K562 (cell line): ENCODE results near the gene SOBP. TPM values are rescaled to one million over a fixed set of nuclear protein-coding genes. Genes with fewer than 3 reads are reported as not detected.

Source experiments
- ATAC-seq: fragments of 200-7000 bp; cut with Tn5 transposase; 3 replicates; pipeline ENCODE4 v1.9.1; 2020; ENCODE audit warnings: moderate library complexity
- BruUV-seq: library from RNA; stranded (reverse); fragments of 400-500 nt; replicated peaks from 2 replicates; lab custom pipeline; 2021; lab: Mats Ljungman, UMichigan
- CTCF ChIA-PET: fragments of 300-600 bp; formaldehyde crosslinking; extraction: SDS; loops from one replicate; lab custom pipeline; 2021; ENCODE audit warnings: low intra/inter-chr PET ratio; lab: Yijun Ruan, JAX
- POLR2A ChIA-PET: fragments of 300-600, 350-650 bp; sonication (Branson Sonifier 250); formaldehyde crosslinking; extraction: SDS; loops from one replicate; lab custom pipeline; 2021; ENCODE audit warnings: antibody characterized with exemption, inconsistent platforms; lab: Yijun Ruan, JAX
- DNase-seq, 4 experiments: peaks; one replicate each; pipeline versions ENCODE4 v3.0.0 to v3.0.0-alpha.2; 2011 to 2018; ENCODE audit warnings: low spot score in 3 of 4, mixed read lengths in 3 of 4; ENCODE audit errors: extremely low read depth in 1 of 4
- FAIRE-seq: peaks from 2 replicates; lab custom pipeline; 2011; peaks lifted over from hg19 to GRCh38; lab: Jason Lieb, UNC
- H2AFZ ChIP-seq: 2 replicates; pipeline ENCODE4 v1.6.0; 2011; ENCODE audit warnings: low read depth, low read length, control low read depth, inconsistent platforms
- H3K27ac ChIP-seq: fragments of 200-600 bp; 3 replicates; pipeline ENCODE4 v1.8.0; 2011; ENCODE audit warnings: low read depth, mild to moderate bottlenecking, control low read depth, inconsistent platforms, low read length, moderate library complexity, mixed read lengths; ENCODE audit errors: extremely low read depth
- H3K27me3 ChIP-seq, 2 experiments: fragments of 300-600 bp in 1 of 2; 2 replicates in 1 of 2; 3 replicates in 1 of 2; pipeline versions ENCODE4 v1.6.0 to v1.8.0; 2011; ENCODE audit warnings: inconsistent platforms in 2 of 2, low read length in 2 of 2, mild to moderate bottlenecking in 1 of 2, mixed read lengths in 1 of 2, moderate library complexity in 1 of 2; ENCODE audit not compliant: control insufficient read depth in 2 of 2, insufficient read depth in 2 of 2
- H3K36me3 ChIP-seq: fragments of 300-600 bp; 3 replicates; pipeline ENCODE4 v1.8.0; 2011; ENCODE audit warnings: mild to moderate bottlenecking, low read length, inconsistent platforms; ENCODE audit not compliant: control insufficient read depth, insufficient read depth
- H3K4me1 ChIP-seq, 2 experiments: fragments of 200-600 bp in 1 of 2; replicated peaks in 1 of 2; 2 replicates in 1 of 2; 3 replicates in 1 of 2; pipeline versions ENCODE4 v1.5.1 to v1.8.0; 2011; ENCODE audit warnings: inconsistent platforms in 2 of 2, low read length in 2 of 2, mild to moderate bottlenecking in 1 of 2, mixed read lengths in 1 of 2, moderate library complexity in 1 of 2; ENCODE audit not compliant: control insufficient read depth in 2 of 2, insufficient read depth in 2 of 2
- H3K4me2 ChIP-seq: 2 replicates; pipeline ENCODE4 v1.6.1; 2011; ENCODE audit warnings: low read length, control low read depth, inconsistent platforms, mixed read lengths; ENCODE audit not compliant: insufficient read depth
- H3K4me3 ChIP-seq: fragments of 200-600 bp; sonication (generic), shearing (Covaris generic); 2 replicates; pipeline ENCODE4 v1.5.1; 2016; ENCODE audit warnings: control low read depth, inconsistent platforms
- H3K79me2 ChIP-seq: fragments of 200-600 bp; 3 replicates; pipeline ENCODE4 v1.8.0; 2011; ENCODE audit warnings: low read length, inconsistent platforms; ENCODE audit not compliant: control insufficient read depth, insufficient read depth
- H3K9ac ChIP-seq, 2 experiments: 2 replicates each; pipeline versions ENCODE4 v1.6.0 to v1.6.1; 2011; ENCODE audit warnings: low read depth in 2 of 2, low read length in 2 of 2, control low read depth in 1 of 2, inconsistent platforms in 1 of 2, mild to moderate bottlenecking in 1 of 2, mixed read lengths in 1 of 2; ENCODE audit not compliant: insufficient read depth in 1 of 2
- H3K9me1 ChIP-seq: one replicate; pipeline ENCODE4 v1.6.0; 2011; ENCODE audit warnings: inconsistent platforms, mild to moderate bottlenecking, low read length, moderate library complexity; ENCODE audit not compliant: control insufficient read depth, insufficient read depth
- H3K9me3 ChIP-seq: replicated peaks from 2 replicates; pipeline ENCODE4 v1.5.1; 2011; ENCODE audit warnings: low read depth, low read length, inconsistent platforms; ENCODE audit not compliant: control insufficient read depth, insufficient read depth
- H4K20me1 ChIP-seq: replicated peaks from 2 replicates; pipeline ENCODE4 v1.6.1; 2011; ENCODE audit warnings: low read length, inconsistent platforms, mixed read lengths; ENCODE audit not compliant: control insufficient read depth, insufficient read depth
- ARID1B ChIP-seq: fragments of 450-650 bp; IDR thresholded peaks from 2 replicates; pipeline ENCODE4 v1.6.1; 2016; ENCODE audit warnings: antibody characterized with exemption, mild to moderate bottlenecking, inconsistent platforms
- ATF7 ChIP-seq: fragments of 450-650 bp; IDR thresholded peaks from 2 replicates; pipeline ENCODE4 v1.7.1; 2014; ENCODE audit warnings: mild to moderate bottlenecking, moderate library complexity
- CBX3 ChIP-seq, 2 experiments: IDR thresholded peaks; 1 replicate in 1 of 2; 2 replicates in 1 of 2; pipeline ENCODE4 v1.6.1; 2012; ENCODE audit warnings: inconsistent platforms in 2 of 2, low read length in 2 of 2, borderline replicate concordance in 1 of 2, control low read depth in 1 of 2
- DMBX1 ChIP-seq: fragments of 250-450 bp; sonication (Bioruptor Pico); IDR thresholded peaks from 2 replicates; pipeline ENCODE4 v1.8.0; 2022; ENCODE audit warnings: inconsistent platforms, mild to moderate bottlenecking, moderate library complexity, borderline replicate concordance
- LARP7 ChIP-seq: fragments of 450-650 bp; IDR thresholded peaks from 2 replicates; pipeline ENCODE4 v1.6.1; 2016
- MEF2A ChIP-seq: IDR thresholded peaks from 2 replicates; pipeline ENCODE4 v1.6.1; 2011; ENCODE audit warnings: low read depth, mild to moderate bottlenecking, low read length, moderate library complexity; ENCODE audit not compliant: control insufficient read depth
- RBM39 ChIP-seq: fragments of 200-400 bp; formaldehyde crosslinking; optimal IDR thresholded peaks from 2 replicates; pipeline ENCODE3; 2018; ENCODE audit warnings: low read depth, low read length
- RUNX1 ChIP-seq: sonication (generic); IDR thresholded peaks from 2 replicates; pipeline ENCODE4 v1.6.1; 2016; ENCODE audit warnings: antibody characterized with exemption, low read depth
- ZBED1 ChIP-seq: IDR thresholded peaks from 2 replicates; pipeline ENCODE4 v1.6.1; 2014
- WGBS: fragments of 100-300 bp; shearing (Covaris generic); methylation state at CpG from one replicate; pipeline ENCODE4 v1.1.6; 2016; ENCODE audit warnings: low coverage, mixed read lengths; ENCODE audit not compliant: insufficient coverage; ENCODE audit errors: missing lambda C conversion rate; 5-methylcytosine and 5-hydroxymethylcytosine counted together
- in situ Hi-C: fragments of 300-500 bp; cut with MboI; formaldehyde crosslinking; loops from 4 replicates; pipeline ENCODE4 v1.15.0; 2018; ENCODE audit warnings: inconsistent platforms, mixed read lengths
- intact Hi-C: fragments of 100-400 bp; cut with micrococcal nuclease; formaldehyde crosslinking; loops from 2 replicates; pipeline ENCODE4 v1.14.2; 2022
- polyA plus RNA-seq, 8 experiments: library from polyadenylated mRNA; depleted of rRNA in 4 of 8; stranded (reverse) in 5 of 8; unstranded in 3 of 8; fragments of >200 nt; fragmentation: Nextera tagmentation in 2 of 8; fragmentation: Illumina TruSeq in 1 of 8; extraction: Ambion mirVana in 2 of 8; extraction: Trizol in 1 of 8; gene quantifications; 2 replicates each; pipeline versions ENCODE4 v1.2.1 to v1.2.3, GENCODE V29; 2011 to 2014; ENCODE audit warnings: inconsistent platforms in 1 of 8, missing spikeins in 1 of 8
- total RNA-seq, 7 experiments: library from RNA; depleted of rRNA in 6 of 7; stranded (reverse); fragments of >200 nt in 6 of 7; fragmentation: Illumina TruSeq in 2 of 7; extraction: Trizol in 2 of 7; gene quantifications; 2 replicates each; pipeline versions ENCODE4 v1.2.1 to v1.2.3, GENCODE V29; 2011 to 2021; ENCODE audit warnings: low replicate concordance in 1 of 7
- TF ChIP-seq, protein P1 (sequence below): fragments of 150-350 bp; IDR thresholded peaks from 2 replicates; pipeline ENCODE4 v1.6.1; 2014; ENCODE audit warnings: low read depth, mild to moderate bottlenecking, low read length, borderline replicate concordance

Gene SOBP
- total and polyA plus RNA-seq, 9 of the 15 experiments (the other 6 are each of a cell fraction or from before 2014, with no cell fraction given): 0.16 TPM; not detected in 8

DNA sequence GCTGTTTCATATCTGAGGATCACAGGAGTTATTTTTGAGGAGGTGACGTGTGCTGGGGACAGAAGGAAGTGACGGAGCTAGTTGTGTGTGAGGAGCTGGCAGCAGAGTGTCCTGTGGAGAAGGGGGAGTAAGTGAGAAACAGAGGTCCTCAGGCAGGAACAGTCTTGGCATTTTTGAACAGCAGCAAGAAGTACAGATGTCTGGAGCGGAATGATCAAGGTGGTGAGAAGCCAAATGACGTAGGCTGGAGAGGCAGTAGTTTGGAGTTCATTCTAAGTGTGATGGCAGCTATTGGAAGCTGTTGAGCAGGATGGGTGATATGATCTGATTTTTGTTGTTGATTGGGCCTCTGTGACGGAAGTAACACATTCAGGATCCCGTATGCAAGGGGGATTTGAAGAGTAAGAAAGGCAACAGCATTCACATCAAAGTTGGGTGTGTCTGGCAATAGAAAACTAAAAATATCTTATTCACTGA is 52.3 kb downstream of the SOBP start:
- Histone ChIP-seq H3K79me2 (no peaks in the 10 kb centered on the region), H3K9ac (no peak overlapping the region), H3K4me1 (peaks cover 0 to 10% of the 10 kb centered on the region in 2 experiments; a peak in 4 of 5 replicates), H3K9me1 (no peaks in the 10 kb centered on the region), H3K36me3 (no peaks in the 10 kb centered on the region), H3K4me2 (peak overlapping the region; percentile 33; the same call in 1 of the 2 replicates), H4K20me1 (no peaks in the 10 kb centered on the region), H3K9me3 (no peaks in the 10 kb centered on the region), H3K4me3 (no peak overlapping the region), H3K27ac (no peak overlapping the region), H3K27me3 (peaks cover 10 to 17% of the 10 kb centered on the region in 2 experiments; a peak in 4 of 5 replicates), H2AFZ (peak overlapping the region; percentile 64; the same call in 1 of the 2 replicates)
- peak; percentile 70 for ATAC-seq
- intact Hi-C loops: no loop called here
- ChIA-PET CTCF (no interaction called here), POLR2A (no interaction called here)
- in situ Hi-C loops: no loop called here
- BruUV-seq: no TSS peak
- 4% methylated on average over 6 of the region's 6 CpGs for WGBS
- peak; percentile 29 for FAIRE-seq
- peak in 1 of 4 experiments; percentile 12 for DNase-seq
- TF ChIP-seq DMBX1 (CRISPR knock-in tag): no peak
- TF ChIP-seq, protein P1, sequence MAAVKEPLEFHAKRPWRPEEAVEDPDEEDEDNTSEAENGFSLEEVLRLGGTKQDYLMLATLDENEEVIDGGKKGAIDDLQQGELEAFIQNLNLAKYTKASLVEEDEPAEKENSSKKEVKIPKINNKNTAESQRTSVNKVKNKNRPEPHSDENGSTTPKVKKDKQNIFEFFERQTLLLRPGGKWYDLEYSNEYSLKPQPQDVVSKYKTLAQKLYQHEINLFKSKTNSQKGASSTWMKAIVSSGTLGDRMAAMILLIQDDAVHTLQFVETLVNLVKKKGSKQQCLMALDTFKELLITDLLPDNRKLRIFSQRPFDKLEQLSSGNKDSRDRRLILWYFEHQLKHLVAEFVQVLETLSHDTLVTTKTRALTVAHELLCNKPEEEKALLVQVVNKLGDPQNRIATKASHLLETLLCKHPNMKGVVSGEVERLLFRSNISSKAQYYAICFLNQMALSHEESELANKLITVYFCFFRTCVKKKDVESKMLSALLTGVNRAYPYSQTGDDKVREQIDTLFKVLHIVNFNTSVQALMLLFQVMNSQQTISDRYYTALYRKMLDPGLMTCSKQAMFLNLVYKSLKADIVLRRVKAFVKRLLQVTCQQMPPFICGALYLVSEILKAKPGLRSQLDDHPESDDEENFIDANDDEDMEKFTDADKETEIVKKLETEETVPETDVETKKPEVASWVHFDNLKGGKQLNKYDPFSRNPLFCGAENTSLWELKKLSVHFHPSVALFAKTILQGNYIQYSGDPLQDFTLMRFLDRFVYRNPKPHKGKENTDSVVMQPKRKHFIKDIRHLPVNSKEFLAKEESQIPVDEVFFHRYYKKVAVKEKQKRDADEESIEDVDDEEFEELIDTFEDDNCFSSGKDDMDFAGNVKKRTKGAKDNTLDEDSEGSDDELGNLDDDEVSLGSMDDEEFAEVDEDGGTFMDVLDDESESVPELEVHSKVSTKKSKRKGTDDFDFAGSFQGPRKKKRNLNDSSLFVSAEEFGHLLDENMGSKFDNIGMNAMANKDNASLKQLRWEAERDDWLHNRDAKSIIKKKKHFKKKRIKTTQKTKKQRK: no peak
- no peak for TF ChIP-seq RBM39
- TF ChIP-seq ATF7: 0 out of 2 replicates have a peak, but pooled peaks have one; percentile 37
- peak; percentile 38 for TF ChIP-seq ARID1B
- no peak for TF ChIP-seq ZBED1
- TF ChIP-seq MEF2A: peak; percentile 46; the same call in 1 of the 2 replicates
- no peak for TF ChIP-seq RUNX1
- TF ChIP-seq CBX3 (IDR thresholded peaks at IDR 0.05; ENCODE audit: borderline replicate concordance in 1 of 2, low read length in 2 of 2): no peak
- no peak for TF ChIP-seq LARP7
